K562 (cell line): ENCODE measurements around the gene DENR. TPM values are rescaled to one million over a fixed set of nuclear protein-coding genes. Genes with fewer than 3 reads are reported as not detected.
A peak's percentile ranks its signal among the peaks of the same experiment; 100 is the strongest.

Experiments
- C11orf30 ChIP-seq: fragments of 450-650 bp; IDR thresholded peaks from 2 replicates; pipeline ENCODE4 v1.6.1; 2016; ENCODE audit warnings: low read depth, mild to moderate bottlenecking
- HBP1 ChIP-seq: fragments of 450-650 bp; formaldehyde crosslinking; IDR thresholded peaks from 2 replicates; pipeline ENCODE4 v1.4.0; 2022; ENCODE audit warnings: missing genetic modification characterization
- KLF1 ChIP-seq: fragments of 450-650 bp; IDR thresholded peaks from 2 replicates; pipeline ENCODE4 v1.6.1; 2016; ENCODE audit warnings: missing genetic modification characterization, missing compliant biosample characterization
- MAFG ChIP-seq: fragments of 450-650 bp; conservative IDR thresholded peaks from 2 replicates; pipeline ENCODE4 v1.6.1; 2016; ENCODE audit warnings: missing genetic modification characterization, missing compliant biosample characterization
- NUFIP1 ChIP-seq: fragments of 450-650 bp; IDR thresholded peaks from 2 replicates; pipeline ENCODE4 v1.6.1; 2018; ENCODE audit not compliant: partially characterized antibody
- POLR2AphosphoS5 ChIP-seq: IDR thresholded peaks from 2 replicates; pipeline ENCODE4 v1.6.1; 2011; ENCODE audit warnings: mild to moderate bottlenecking, low read depth, low read length, moderate library complexity; ENCODE audit not compliant: control insufficient read depth, insufficient read depth
- POLR2H ChIP-seq: IDR thresholded peaks from 2 replicates; pipeline ENCODE4 v1.6.1; 2016; ENCODE audit warnings: missing genetic modification characterization, low read depth, mild to moderate bottlenecking, control low read depth, missing compliant biosample characterization, moderate library complexity
- RBM22 ChIP-seq: fragments of 200-400 bp; formaldehyde crosslinking; IDR thresholded peaks from 2 replicates; pipeline ENCODE4 v1.6.1; 2018; ENCODE audit warnings: low read length, low read depth; ENCODE audit not compliant: poor library complexity, severe bottlenecking
- SAP30 ChIP-seq: fragments of 200-600 bp; sonication (generic); IDR thresholded peaks from 2 replicates; pipeline ENCODE4 v1.6.1; 2012; ENCODE audit warnings: borderline replicate concordance, low read depth, mild to moderate bottlenecking, moderate library complexity, low read length, control low read depth, inconsistent platforms; ENCODE audit not compliant: insufficient read depth, poor library complexity, severe bottlenecking
- SRSF3 ChIP-seq: fragments of 200-400 bp; formaldehyde crosslinking; IDR thresholded peaks from 2 replicates; pipeline ENCODE4 v1.6.1; 2016; ENCODE audit warnings: mild to moderate bottlenecking, low read length, moderate library complexity; ENCODE audit not compliant: insufficient read depth
- ZNF518B ChIP-seq: fragments of 250-450 bp; sonication (Bioruptor Pico); IDR thresholded peaks from 2 replicates; pipeline ENCODE4 v1.5.0; 2021; ENCODE audit warnings: mild to moderate bottlenecking, moderate library complexity
- ZNF589 ChIP-seq: fragments of 200-800 bp; sonication (Bioruptor generic); IDR thresholded peaks from 2 replicates; pipeline ENCODE4 v1.6.1; 2016; ENCODE audit warnings: low read depth, missing genetic modification characterization, missing compliant biosample characterization
- polyA plus RNA-seq, 8 experiments: library from polyadenylated mRNA; depleted of rRNA in 4 of 8; stranded (reverse) in 5 of 8; unstranded in 3 of 8; fragments of >200 nt; fragmentation: Nextera tagmentation in 2 of 8; fragmentation: Illumina TruSeq in 1 of 8; extraction: Ambion mirVana in 2 of 8; extraction: Trizol in 1 of 8; gene quantifications; 2 replicates each; pipeline versions ENCODE4 v1.2.1 to v1.2.3, GENCODE V29; 2011 to 2014; ENCODE audit warnings: inconsistent platforms in 1 of 8, missing spikeins in 1 of 8
- total RNA-seq, 7 experiments: library from RNA; depleted of rRNA in 6 of 7; stranded (reverse); fragments of >200 nt in 6 of 7; fragmentation: Illumina TruSeq in 2 of 7; extraction: Trizol in 2 of 7; gene quantifications; 2 replicates each; pipeline versions ENCODE4 v1.2.1 to v1.2.3, GENCODE V29; 2011 to 2021; ENCODE audit warnings: low replicate concordance in 1 of 7
- TF ChIP-seq, protein P1 (sequence below): fragments of 450-650 bp; IDR thresholded peaks from 2 replicates; pipeline ENCODE4 v1.6.1; 2018; ENCODE audit not compliant: partially characterized antibody
- TF ChIP-seq, protein P2 (sequence below), 2 experiments: fragments of 200-800 bp in 1 of 2; sonication (Bioruptor generic) in 1 of 2; sonication (generic) in 1 of 2; formaldehyde crosslinking in 1 of 2; IDR thresholded peaks in 1 of 2; conservative IDR thresholded peaks in 1 of 2; 2 replicates each; pipeline versions ENCODE4 v1.5.0 to v1.6.1; 2016 to 2020; ENCODE audit warnings: missing compliant biosample characterization in 1 of 2, missing genetic modification characterization in 1 of 2, missing genetic modification reagents in 1 of 2
- TF ChIP-seq, protein P3 (sequence below): sonication (generic); IDR thresholded peaks from 2 replicates; pipeline ENCODE4 v1.6.1; 2016

The DENR gene
- total and polyA plus RNA-seq, 9 of the 15 experiments (the other 6 are each of a cell fraction or from before 2014, with no cell fraction given): 32.5 to 77.4 (median 54.7) TPM

DNA sequence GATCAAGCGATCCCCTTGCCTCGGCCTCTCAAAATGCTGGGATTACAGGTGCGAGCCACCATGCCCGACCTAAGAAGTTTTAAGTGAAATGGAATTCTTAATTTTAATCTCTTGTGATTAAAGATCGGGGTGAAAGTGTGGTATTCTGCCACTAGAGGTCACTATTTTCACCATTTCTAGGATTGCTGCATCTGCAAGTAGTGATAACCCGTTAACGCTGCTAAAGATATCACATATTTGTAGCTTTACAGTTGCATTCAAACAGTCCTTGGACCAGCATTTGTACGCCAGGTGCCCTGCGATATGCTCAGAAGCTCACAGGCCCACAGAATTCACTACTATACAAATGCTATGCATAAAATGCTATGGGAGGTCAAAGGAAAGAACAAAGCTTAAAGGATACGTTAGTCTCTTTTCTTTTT lies 41.1 kb downstream of the DENR start (continued):
- TF ChIP-seq, protein P1, sequence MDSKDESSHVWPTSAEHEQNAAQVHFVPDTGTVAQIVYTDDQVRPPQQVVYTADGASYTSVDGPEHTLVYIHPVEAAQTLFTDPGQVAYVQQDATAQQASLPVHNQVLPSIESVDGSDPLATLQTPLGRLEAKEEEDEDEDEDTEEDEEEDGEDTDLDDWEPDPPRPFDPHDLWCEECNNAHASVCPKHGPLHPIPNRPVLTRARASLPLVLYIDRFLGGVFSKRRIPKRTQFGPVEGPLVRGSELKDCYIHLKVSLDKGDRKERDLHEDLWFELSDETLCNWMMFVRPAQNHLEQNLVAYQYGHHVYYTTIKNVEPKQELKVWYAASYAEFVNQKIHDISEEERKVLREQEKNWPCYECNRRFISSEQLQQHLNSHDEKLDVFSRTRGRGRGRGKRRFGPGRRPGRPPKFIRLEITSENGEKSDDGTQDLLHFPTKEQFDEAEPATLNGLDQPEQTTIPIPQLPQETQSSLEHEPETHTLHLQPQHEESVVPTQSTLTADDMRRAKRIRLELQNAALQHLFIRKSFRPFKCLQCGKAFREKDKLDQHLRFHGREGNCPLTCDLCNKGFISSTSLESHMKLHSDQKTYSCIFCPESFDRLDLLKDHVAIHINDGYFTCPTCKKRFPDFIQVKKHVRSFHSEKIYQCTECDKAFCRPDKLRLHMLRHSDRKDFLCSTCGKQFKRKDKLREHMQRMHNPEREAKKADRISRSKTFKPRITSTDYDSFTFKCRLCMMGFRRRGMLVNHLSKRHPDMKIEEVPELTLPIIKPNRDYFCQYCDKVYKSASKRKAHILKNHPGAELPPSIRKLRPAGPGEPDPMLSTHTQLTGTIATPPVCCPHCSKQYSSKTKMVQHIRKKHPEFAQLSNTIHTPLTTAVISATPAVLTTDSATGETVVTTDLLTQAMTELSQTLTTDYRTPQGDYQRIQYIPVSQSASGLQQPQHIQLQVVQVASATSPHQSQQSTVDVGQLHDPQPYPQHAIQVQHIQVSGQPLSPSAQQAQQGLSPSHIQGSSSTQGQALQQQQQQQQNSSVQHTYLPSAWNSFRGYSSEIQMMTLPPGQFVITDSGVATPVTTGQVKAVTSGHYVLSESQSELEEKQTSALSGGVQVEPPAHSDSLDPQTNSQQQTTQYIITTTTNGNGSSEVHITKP: no peak
- peak; percentile 57 for TF ChIP-seq MAFG (tag)
- no peak for TF ChIP-seq KLF1
- no peak for TF ChIP-seq SAP30
- TF ChIP-seq, protein P2, sequence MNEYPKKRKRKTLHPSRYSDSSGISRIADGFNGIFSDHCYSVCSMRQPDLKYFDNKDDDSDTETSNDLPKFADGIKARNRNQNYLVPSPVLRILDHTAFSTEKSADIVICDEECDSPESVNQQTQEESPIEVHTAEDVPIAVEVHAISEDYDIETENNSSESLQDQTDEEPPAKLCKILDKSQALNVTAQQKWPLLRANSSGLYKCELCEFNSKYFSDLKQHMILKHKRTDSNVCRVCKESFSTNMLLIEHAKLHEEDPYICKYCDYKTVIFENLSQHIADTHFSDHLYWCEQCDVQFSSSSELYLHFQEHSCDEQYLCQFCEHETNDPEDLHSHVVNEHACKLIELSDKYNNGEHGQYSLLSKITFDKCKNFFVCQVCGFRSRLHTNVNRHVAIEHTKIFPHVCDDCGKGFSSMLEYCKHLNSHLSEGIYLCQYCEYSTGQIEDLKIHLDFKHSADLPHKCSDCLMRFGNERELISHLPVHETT (CRISPR knock-in tag; conservative IDR thresholded peaks at IDR 0.05 in 1 of 2, IDR thresholded peaks at IDR 0.05 in 1 of 2): no peak
- no peak for TF ChIP-seq ZNF518B (CRISPR knock-in tag)
- TF ChIP-seq POLR2AphosphoS5: peak; percentile 51; the same call in 1 of the 2 replicates
- peak; percentile 74 for TF ChIP-seq C11orf30
- TF ChIP-seq POLR2H (tag): no peak
- TF ChIP-seq RBM22: no peak
- TF ChIP-seq NUFIP1: no peak
- no peak for TF ChIP-seq HBP1 (CRISPR knock-in tag)
- no peak for TF ChIP-seq ZNF589 (CRISPR knock-in tag)
- TF ChIP-seq, protein P3, sequence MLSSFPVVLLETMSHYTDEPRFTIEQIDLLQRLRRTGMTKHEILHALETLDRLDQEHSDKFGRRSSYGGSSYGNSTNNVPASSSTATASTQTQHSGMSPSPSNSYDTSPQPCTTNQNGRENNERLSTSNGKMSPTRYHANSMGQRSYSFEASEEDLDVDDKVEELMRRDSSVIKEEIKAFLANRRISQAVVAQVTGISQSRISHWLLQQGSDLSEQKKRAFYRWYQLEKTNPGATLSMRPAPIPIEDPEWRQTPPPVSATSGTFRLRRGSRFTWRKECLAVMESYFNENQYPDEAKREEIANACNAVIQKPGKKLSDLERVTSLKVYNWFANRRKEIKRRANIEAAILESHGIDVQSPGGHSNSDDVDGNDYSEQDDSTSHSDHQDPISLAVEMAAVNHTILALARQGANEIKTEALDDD: peak; percentile 56
- no peak for TF ChIP-seq SRSF3
